Neutrophil (primary cell): ENCODE data around the gene TEDC2.
A peak's percentile ranks its signal among the peaks of the same experiment; 100 is the strongest.

Source experiments
- H3K27ac ChIP-seq: fragments of 200-600 bp; sonication (generic); 2 replicates; pipeline ENCODE4 v1.5.1; 2016; ENCODE audit warnings: mild to moderate bottlenecking, moderate library complexity
- H3K27me3 ChIP-seq: fragments of 200-600 bp; sonication (generic); 2 replicates; pipeline ENCODE4 v1.6.0; 2016; ENCODE audit warnings: mild to moderate bottlenecking
- H3K36me3 ChIP-seq: fragments of 200-600 bp; sonication (generic); 2 replicates; pipeline ENCODE4 v1.5.1; 2017
- H3K4me1 ChIP-seq, 2 experiments: fragments of 200-600 bp in 1 of 2; sonication (generic) in 1 of 2; 1 replicate in 1 of 2; 2 replicates in 1 of 2; pipeline versions ENCODE4 v1.5.1 to v1.6.1; 2013 to 2016; ENCODE audit warnings: low read depth in 1 of 2, low read length in 1 of 2, mild to moderate bottlenecking in 1 of 2, moderate library complexity in 1 of 2; ENCODE audit not compliant: control insufficient read depth in 1 of 2, insufficient read depth in 1 of 2
- H3K4me3 ChIP-seq, 2 experiments: fragments of 200-600 bp in 1 of 2; sonication (generic) in 1 of 2; 1 replicate in 1 of 2; 2 replicates in 1 of 2; pipeline ENCODE4 v1.5.1; 2013 to 2016; ENCODE audit warnings: low read depth in 1 of 2, low read length in 1 of 2, mild to moderate bottlenecking in 1 of 2, moderate library complexity in 1 of 2
- H3K9me3 ChIP-seq: fragments of 200-600 bp; sonication (generic); 2 replicates; pipeline ENCODE4 v1.5.1; 2016
- CTCF ChIP-seq: fragments of 200-600 bp; sonication (generic); IDR thresholded peaks from 2 replicates; pipeline ENCODE4 v1.5.1; 2016; ENCODE audit warnings: antibody characterized with exemption

TEDC2 gene

DNA sequence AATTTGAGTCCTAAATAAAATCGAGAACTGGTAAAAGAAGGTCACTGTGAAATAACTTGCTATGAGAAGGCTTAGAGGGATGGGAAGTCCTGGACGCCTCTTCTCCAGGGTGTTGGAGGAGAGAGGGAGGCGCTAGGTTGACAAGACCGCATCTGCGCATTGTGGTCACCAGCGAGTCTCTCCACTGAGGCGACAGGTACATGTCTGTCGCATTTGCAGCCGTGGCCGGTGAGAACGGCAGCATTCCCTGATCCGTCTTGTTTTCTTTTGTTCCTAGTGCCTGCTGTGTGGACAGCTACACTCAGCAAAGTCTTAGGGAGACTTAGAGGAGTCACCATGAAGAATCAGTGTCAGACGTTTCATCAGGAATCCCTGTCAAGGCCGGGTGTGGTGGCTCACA, 45.8 kb downstream of the TEDC2 start:
- peaks cover 59 to 69% of the 10 kb centered on the region in 2 experiments for H3K4me1 ChIP-seq

GRCh38 chr16:2507052-2507659, 47.2 kb downstream of the TEDC2 start:
- peak overlapping the region; percentile 40 to 51 for H3K4me3 ChIP-seq
- H3K4me1 ChIP-seq: peaks cover 52 to 60% of the 10 kb centered on the region in 2 experiments
- peak overlapping the region; percentile 88 for H3K27ac ChIP-seq
- peak; percentile 11 for TF ChIP-seq CTCF
- no peaks in the 10 kb centered on the region for H3K27me3 ChIP-seq
- H3K36me3 ChIP-seq: no peaks in the 10 kb centered on the region
- no peaks in the 10 kb centered on the region for H3K9me3 ChIP-seq

More for the DNA sequence above, 45.8 kb downstream of the TEDC2 start:
- Histone ChIP-seq H3K36me3 (no peaks in the 10 kb centered on the region), H3K9me3 (no peaks in the 10 kb centered on the region), H3K4me3 (no peak overlapping the region), H3K27ac (no peak overlapping the region), H3K27me3 (no peaks in the 10 kb centered on the region)
- no peak for TF ChIP-seq CTCF

GRCh38 chr16:2507665-2508064, 47.8 kb downstream of the TEDC2 start:
- H3K9me3 ChIP-seq: no peaks in the 10 kb centered on the region
- H3K27ac ChIP-seq: peak overlapping the region; percentile 88
- H3K4me3 ChIP-seq: peak overlapping the region; percentile 40 to 51
- no peaks in the 10 kb centered on the region for H3K36me3 ChIP-seq
- H3K4me1 ChIP-seq: peaks cover 53 to 57% of the 10 kb centered on the region in 2 experiments
- H3K27me3 ChIP-seq: no peaks in the 10 kb centered on the region
- TF ChIP-seq CTCF: no peak

- Histone ChIP-seq H3K27ac (peak overlapping the region; percentile 88), H3K27me3 (no peaks in the 10 kb centered on the region), H3K9me3 (no peaks in the 10 kb centered on the region), H3K4me3 (no peak overlapping the region), H3K36me3 (no peaks in the 10 kb centered on the region), H3K4me1 (peaks cover 49 to 53% of the 10 kb centered on the region in 2 experiments)
- TF ChIP-seq CTCF: no peak
Observed at GRCh38 chr16:2508722-2509400, 49.0 kb downstream of the TEDC2 start.

GRCh38 chr16:2511128-2511800, 51.4 kb downstream of the TEDC2 start:
- H3K4me1 ChIP-seq: peaks cover 65 to 66% of the 10 kb centered on the region in 2 experiments
- no peaks in the 10 kb centered on the region for H3K9me3 ChIP-seq
- H3K27ac ChIP-seq: no peak overlapping the region
- no peak overlapping the region for H3K4me3 ChIP-seq
- no peaks in the 10 kb centered on the region for H3K27me3 ChIP-seq
- H3K36me3 ChIP-seq: no peaks in the 10 kb centered on the region
- TF ChIP-seq CTCF: no peak
